ENCODE data around the gene PAK4. TPM values are rescaled to one million over a fixed set of nuclear protein-coding genes. Genes with fewer than 3 reads are reported as not detected.
"Not testable (repeated sequence)": the region's sequence is repeated elsewhere in the genome, so short reads cannot be mapped to it uniquely, and the experiment has no call there.

The PAK4 gene
- total RNA-seq, 1 experiment from 2014 or later = 10.8 TPM

GRCh38 chr19:39100500-39101166 lies 25.0 kb upstream of the PAK4 start:
- DNase-seq (ENCODE audit: low read depth) = no peak

- DNase-seq (ENCODE audit: low read depth) = no peak
These were observed 22.4 kb upstream of the PAK4 start for GRCh38 chr19:39103151-39103550.

- DNase-seq (ENCODE audit: low read depth) = no peak
These were observed 21.4 kb upstream of the PAK4 start for GRCh38 chr19:39104186-39104596.

GRCh38 chr19:39106194-39106593 lies 19.4 kb upstream of the PAK4 start:
- DNase-seq (ENCODE audit: low read depth) = no peak

GRCh38 chr19:39109641-39110040 lies 15.9 kb upstream of the PAK4 start:
- no peak for DNase-seq (ENCODE audit: low read depth)

GRCh38 chr19:39110263-39110967 lies 15.2 kb upstream of the PAK4 start:
- DNase-seq (ENCODE audit: low read depth) = no peak

GRCh38 chr19:39111593-39112199 lies 13.9 kb upstream of the PAK4 start:
- DNase-seq (ENCODE audit: low read depth) = peak; percentile 34

- peak; percentile 44 for DNase-seq (ENCODE audit: low read depth)
These were observed 13.2 kb upstream of the PAK4 start for GRCh38 chr19:39112338-39112890.

- no peak for DNase-seq (ENCODE audit: low read depth)
These were observed 12.4 kb upstream of the PAK4 start for GRCh38 chr19:39113199-39113598.

- no peak for DNase-seq (ENCODE audit: low read depth)
These were observed 10.3 kb upstream of the PAK4 start for GRCh38 chr19:39115105-39115847.

GRCh38 chr19:39117023-39117422 lies 8.6 kb upstream of the PAK4 start:
- DNase-seq (ENCODE audit: low read depth) = not testable (repeated sequence)

GRCh38 chr19:39119830-39120229 lies 5.8 kb upstream of the PAK4 start:
- no peak for DNase-seq (ENCODE audit: low read depth)

GRCh38 chr19:39122934-39123731 lies 2.5 kb upstream of the PAK4 start:
- no peak for DNase-seq (ENCODE audit: low read depth)

GRCh38 chr19:39124136-39124764 lies 1.3 kb upstream of the PAK4 start:
- DNase-seq (ENCODE audit: low read depth) = no peak

GRCh38 chr19:39125199-39125553 lies 410 bp upstream of the PAK4 start:
- DNase-seq (ENCODE audit: low read depth) = no peak

GRCh38 chr19:39126312-39127187 lies 964 bp downstream of the PAK4 start:
- peak; percentile 20 for DNase-seq (ENCODE audit: low read depth)

GRCh38 chr19:39127812-39128515 lies 2.4 kb downstream of the PAK4 start:
- DNase-seq (ENCODE audit: low read depth) = no peak

GRCh38 chr19:39128516-39129079 lies 3.0 kb downstream of the PAK4 start:
- DNase-seq (ENCODE audit: low read depth) = no peak

- DNase-seq (ENCODE audit: low read depth) = no peak
These were observed 3.5 kb downstream of the PAK4 start for GRCh38 chr19:39129116-39129515.

Measured in LHCN-M2 (cell line).